NCI-H510A treated with DMSO at 0.1 percent for 48 hours (cell line): ENCODE measurements around the gene ANKRD24.
"Not testable (repeated sequence)": the region's sequence is repeated elsewhere in the genome, so short reads cannot be mapped to it uniquely, and the experiment has no call there.

ENCODE experiments used
- DNase-seq: peaks from one replicate; lab custom pipeline; 2025; lab: John Stamatoyannopoulos, UW

ANKRD24 gene

DNA sequence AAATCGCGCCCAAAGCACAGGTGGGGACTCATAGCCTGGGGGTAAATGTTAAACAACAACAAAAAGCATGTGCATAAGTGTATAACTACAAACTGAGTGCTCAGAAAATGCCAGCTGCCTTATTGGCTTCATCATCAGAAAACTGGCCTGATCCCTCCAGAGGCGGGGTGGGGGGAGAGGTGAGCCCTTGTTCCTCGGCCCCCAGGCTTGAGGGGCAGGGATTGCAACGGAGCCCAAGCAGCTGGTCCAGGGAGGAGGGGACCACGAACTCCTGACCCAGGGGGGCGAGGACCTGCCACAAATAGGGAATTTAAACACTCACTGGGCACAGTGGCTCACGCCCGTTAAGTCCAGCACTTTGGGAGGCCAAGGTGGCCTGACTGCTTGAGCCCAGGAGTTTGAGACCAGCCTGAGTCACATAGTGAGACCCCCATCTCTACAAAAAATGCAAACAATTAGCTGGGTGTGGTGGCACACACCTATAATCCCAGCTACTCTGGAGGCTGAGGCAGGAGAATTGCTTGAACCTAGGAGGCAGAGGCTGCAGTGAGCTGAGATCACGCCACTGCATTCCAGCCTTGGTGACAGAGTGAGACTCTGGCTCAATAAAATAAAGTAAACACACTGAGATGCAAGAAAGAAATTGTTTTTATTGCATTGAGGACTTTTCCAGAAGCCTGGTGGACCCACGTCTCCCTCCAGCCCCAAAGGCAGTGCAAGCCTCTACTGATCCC, 8.8 kb upstream of the ANKRD24 start:
- no peak for DNase-seq

DNA sequence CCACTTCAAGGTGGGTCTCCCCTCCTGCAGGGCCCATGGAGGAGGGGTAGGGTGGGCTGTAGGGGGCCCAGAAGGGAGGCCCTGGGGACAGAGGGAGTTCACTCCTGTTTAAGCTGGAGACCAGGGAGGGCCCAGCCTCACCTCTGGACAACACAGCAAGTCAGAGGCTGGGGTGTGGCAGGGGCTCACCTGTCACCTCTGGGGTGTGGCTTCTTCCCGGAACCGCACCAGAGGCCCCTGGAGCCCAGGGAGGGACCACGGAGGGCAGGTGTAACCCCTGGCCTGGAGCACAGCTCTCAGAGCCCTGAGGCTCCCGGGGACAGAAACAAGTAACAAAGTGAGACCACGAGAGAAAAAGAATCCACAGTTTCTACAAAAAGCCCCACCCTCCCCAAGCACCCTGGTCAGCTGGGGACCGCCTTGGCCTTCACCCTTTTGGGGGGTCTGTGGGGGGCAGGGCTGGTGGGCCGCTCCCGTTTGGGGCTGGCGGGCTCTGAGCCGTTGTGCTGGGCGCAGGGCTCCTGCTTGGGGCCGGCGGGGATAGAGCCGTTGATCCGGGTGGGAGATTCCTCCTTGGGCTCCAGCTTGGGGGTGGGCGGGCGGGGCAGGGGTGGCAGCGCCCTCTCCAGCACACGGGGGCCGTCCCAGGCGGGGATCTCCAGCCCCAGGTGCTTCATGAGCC, 8.1 kb upstream of the ANKRD24 start:
- no peak for DNase-seq

DNA sequence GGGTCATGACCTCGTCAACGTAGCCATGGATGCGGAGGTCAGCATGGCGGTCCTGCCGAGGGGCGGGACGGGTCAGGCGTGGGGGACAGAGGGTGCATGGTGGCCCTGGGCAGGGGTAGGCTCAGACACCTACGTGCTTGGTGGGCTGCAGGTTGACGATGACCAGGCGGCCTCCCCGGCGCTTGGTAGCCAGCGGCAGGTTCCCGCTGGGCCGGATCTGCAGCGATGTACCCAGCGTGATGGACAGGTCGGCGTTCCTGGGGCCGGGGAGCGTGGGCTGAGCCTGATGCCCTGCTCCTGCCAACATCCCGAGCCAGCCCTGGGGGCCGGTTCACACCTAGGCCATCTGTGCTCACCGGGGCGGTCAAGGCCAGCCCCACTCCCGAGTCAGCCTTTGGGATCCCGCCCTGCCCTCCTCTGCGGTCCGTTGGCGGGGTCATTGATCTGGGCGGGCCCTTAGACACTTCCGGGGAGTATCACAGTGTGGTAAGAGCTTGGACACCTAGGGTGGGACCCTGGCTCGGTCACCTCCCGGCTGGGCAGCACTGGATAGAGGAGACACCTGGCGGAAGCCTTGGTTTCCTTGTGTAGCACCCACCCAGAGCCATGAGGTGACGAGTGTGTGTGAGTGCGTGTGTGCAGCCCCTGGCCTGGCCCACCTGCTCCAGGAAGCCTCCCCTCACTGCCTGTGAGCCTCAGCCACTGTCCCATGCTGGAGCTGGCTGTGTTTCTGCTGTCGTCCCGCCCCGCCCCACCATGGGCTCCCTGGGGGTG, 7.4 kb upstream of the ANKRD24 start:
- DNase-seq = no peak

DNA sequence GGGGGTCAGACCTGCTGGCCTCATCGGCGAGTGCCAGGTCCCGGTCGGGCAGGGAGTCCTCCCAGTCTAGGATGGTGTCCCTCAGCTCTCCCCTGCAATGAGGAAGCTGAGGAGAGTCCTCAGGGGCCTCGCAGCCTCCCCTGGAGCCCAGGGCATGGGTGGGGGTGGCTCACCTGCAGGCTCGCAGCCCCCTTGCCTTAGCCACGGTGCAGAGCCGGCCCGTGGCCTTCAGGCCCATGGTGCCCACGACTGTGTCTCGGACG, 6.9 kb upstream of the ANKRD24 start:
- no peak for DNase-seq

DNA sequence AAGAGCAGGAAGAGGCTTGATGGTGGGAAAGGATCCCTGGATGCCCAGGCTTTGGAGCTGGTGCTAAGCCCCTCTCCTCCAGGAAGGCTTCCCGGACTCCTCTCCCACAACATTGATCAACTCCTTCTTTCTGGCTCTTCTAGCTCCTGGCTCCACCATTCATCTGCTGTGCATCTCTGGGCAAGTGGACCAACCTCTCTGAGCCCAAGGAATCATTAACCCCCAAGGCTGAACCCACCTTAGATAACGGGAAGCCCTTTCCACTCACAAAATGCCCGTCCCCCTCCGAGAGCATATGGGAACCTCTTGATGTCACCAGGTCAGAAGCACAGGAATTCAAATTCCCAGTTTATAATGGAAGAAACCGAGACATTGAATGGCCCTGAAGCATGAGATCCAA, 5.3 kb upstream of the ANKRD24 start:
- DNase-seq = no peak

DNA sequence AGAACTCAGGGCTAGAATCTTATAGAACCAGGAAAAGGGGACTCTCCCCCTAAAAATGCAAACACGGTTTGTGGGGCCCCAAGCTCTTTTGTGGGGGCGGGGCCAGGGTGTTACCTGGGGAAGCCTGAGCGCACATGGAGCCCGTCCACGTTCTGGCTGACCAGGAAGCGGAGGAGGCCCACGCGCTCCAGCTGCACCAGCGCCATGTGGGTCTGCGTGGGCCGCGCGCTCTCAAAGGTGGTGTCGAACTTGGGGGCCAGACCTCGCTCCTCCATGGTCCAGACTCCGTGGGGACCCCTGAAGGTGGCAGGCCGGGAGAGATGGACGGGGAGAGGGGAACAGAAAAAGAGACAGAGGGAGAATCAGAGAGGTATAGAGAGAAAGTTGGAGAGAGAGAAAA, 3.5 kb upstream of the ANKRD24 start:
- no peak for DNase-seq

DNA sequence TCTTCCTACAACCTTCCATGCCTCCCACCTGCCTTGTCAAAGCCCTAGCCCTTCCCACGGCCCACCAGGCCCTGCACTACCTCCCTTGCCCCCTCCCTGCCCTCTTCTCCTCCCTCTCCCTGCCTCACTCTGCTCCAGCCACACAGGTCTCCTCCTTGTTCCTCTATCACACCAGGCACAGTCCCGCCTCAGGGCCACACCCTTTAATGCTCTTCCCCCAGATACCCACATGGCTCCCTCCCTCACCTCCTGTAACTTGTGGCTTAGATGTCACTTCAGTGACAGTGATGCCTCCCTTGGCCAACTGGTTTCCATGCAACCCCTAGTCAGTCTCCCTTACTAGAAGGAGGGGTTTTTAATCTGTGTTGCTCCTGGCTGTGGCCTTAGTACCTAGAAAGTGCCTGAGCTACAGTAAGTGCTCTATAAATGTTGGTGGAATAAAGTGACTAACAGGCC, 1.4 kb upstream of the ANKRD24 start:
- no peak for DNase-seq

DNA sequence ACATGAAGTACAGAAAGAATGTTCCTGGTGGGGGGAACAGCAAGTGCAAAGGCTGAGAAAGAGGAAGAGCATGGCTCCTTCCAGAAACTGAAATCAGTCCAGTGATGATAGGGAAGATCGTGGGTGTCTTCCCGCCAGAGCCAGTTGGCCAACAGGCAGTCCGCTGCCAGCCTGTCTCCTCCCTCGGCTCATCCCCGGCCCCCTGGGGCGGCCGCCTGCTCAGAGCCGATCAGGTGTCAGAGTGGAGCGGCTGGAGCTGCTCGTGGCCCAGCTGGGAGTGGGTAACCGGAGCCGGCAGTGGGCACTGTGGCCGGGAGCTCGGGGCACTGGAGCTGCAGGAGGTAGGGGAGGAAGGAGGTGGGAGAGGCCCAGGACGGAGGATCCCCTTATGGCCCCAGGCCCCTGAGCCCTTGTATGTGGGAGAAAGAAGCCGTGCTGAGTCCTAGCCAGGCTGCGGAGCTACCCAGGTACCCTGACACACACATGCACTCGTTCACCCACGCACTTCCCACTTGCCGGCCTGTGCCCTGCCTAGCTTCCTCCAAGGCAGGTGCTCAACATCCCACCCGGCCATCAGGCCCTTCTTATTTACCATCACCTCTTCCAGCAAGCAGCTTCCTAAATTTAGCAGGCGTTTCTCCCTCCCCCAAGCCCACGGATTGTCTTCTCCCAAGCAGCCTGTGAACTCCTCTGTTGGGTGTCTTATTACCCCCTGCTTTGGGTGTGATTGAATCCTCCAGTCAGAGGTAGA, 1.7 kb downstream of the ANKRD24 start:
- peak; percentile 91 for DNase-seq

DNA sequence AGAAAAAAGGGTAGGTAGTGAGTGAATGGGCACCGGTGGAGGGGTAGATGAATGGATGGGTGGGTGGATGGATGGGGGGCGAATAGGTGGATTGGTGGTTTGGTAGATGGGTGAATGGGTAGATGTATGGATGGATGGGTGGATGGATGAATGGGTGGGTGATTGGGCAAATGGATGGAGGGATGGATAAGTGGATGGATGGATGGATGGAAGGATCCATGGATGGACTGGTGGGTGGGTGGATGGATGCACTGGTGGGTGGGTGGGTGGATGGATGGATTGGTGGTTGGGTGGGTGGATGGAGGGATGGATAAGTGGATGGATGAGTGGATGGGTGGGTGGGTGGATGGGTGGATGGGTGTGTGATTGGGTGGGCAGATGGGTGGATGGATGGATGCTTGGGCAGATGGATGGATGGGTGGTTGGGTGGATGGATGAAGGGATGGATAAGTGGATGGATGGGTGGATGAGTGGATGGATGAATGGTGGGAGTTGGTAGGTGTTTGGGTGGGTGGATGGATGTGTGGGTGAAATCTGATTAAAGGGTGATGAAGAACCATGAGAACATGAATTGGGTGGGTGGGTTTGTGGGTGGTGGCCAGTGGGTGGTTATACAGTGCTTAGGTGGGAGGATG, 2.3 kb downstream of the ANKRD24 start:
- DNase-seq = no peak

DNA sequence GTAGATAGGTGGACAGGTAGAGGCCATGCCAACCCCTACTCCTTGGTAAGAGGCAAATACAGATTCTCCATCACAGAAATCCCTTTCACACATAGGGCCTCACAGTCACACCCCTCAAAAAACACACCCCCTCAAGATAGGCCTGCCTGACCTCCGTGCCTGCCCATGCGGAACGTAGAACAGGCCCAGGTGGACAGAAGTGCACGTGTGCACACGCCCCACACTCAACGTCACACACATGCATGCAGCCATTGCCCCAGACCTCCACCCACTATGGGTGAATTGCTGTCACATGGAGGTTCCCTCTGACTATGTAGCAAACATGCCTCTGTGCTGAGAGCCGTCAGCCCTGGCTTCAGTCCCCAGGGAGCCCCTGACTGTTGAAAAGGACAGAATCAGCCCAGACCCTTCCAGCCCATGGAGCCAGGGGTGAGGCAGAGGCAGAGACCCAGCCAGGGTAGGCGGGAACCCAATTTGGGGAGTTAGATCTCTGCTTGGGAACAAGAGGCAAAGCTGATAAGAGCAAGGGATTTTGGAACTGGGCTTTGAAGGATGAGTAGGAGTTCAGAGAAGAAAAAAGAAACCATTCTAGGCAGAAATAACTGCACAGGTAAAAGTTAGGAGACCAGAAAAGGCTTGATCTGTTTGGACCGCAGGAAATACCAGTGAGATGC, 3.1 kb downstream of the ANKRD24 start:
- no peak for DNase-seq

DNA sequence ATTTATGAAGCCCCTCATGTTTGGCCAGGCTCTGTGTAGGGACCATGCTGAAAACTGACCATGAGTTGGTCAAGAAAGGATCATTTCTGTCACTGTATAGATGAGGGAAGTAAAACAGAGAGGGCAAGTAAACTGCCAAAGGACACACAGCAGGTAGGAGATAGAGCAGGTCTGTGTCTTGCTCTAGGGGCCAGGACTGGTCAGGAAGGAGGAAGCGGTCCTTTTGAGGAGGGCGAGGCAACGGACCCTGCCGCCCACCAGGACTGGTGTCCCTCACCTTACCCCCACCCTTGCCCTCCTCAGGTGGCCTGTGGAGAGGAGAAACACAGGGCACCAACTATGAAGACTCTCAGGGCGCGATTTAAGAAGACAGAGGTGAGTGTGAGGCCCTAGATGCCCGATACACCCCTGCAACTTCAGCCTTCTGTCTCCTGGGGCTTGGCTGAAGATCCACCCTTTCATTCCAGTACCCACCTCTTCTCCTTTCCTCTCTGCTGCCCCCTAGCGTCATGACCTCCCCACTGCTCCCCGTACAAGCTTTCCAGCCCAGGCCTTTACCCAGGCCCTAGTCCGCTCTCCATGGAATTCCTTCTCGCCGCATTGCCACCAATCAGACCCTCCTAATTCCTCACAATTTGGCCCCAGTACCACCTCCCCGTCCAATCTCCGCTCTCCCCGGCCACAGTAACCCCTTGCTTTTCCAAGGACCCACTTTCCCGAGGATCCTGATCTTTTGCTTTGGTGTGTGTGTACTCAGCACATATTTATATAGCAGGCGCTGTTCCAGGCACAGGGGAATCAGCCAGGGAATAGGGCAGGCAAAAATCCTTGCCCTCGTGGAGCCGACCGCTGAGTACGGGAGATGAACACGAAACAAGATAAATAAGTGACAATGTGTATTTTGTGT, 3.9 kb downstream of the ANKRD24 start:
- DNase-seq = peak; percentile 81

DNA sequence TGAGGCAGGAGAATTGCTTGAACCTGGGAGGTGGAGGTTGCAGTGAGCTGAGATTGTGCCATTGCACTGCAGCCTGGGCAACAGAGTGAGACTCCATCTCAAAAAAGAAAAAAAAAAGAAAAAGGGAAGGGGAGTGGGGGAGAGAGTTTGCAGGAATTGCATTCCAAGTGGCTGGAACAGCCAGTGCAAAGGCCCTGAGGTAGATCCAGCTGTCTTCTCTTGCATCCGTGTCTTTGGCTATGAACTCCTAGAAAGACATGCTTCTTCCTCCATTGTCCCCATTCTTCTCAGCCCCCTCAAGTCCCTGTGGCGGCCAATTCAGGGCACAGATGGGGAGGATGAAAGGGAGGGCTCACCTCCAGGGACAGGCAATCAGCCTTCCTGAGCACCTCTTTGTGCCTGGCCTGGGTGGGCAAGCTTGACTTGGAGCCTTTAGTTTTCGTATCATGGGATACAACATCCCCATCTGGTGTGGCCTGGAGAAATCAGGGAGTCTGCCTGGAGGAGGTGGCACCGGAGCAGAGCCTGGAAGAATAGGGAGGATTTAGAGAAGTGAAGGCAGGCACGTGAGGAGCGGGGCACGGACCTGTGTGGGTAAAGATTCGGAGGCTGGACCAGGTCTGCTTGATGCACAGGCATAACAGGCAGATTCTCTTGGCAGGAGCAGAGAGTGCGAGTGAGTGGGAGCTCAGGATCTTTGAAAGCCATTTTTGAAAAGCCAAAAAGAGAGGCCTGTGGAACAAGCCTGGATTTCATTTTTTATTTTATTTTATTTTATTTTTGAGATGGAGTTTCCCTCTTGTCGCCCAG, 5.0 kb downstream of the ANKRD24 start:
- no peak for DNase-seq

DNA sequence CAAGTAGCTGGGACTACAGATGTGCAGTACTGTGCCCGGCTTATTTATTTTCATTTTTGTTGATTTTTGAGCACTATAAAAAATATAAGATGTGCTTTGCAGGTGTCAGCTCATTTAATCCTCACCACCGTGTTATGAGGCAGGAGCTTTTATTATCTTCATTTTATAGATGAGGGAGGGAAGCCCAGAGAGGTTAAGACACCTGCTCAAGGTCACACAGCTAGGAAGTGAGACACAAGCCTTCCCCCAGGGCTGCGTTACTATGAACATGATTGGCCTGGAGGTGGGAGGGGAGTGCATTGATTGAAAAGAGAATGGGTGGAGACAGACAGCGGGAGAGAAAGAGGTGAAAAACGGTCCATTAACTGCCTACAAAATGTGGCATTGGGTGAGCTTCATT, 7.2 kb downstream of the ANKRD24 start:
- no peak for DNase-seq

DNA sequence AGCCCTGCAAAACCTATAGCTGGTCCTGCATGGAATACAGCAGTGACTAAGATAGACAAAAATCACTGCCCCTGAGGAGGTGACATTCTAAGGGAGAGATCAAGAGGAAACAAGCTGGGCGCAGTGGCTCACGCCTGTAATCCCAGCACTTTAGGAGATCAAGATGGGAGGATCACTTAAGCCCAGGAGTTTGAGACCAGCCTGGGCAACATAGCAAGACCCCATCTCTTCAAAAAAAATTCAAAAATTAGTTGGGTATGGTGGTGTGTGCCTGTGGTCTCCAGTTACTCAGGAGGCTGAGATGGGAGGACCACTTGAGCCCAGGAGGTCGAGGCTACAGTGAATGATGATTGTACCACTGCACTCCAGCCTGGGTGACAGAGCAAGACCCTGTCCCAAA, 10.0 kb downstream of the ANKRD24 start:
- DNase-seq = not testable (repeated sequence)

DNA sequence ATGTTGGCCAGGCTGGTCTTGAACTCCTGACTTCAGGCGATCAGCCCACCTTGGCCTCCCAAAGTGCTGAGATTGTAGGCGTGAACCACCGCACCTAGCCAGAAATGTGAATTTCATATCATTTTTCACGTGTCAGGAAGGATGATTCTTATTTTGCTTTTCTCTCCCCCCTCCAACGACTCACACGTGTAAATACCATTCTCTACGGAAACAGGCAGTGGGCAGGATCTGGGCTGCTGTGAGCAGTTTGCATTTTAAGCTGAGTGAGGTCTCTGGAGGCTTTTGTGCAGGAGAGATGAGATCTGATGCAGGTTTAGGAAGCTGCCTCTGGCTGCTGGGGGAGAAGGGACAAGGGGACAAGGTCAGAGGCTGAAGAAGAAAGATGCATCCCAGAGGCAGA, 11.9 kb downstream of the ANKRD24 start:
- DNase-seq = no peak

DNA sequence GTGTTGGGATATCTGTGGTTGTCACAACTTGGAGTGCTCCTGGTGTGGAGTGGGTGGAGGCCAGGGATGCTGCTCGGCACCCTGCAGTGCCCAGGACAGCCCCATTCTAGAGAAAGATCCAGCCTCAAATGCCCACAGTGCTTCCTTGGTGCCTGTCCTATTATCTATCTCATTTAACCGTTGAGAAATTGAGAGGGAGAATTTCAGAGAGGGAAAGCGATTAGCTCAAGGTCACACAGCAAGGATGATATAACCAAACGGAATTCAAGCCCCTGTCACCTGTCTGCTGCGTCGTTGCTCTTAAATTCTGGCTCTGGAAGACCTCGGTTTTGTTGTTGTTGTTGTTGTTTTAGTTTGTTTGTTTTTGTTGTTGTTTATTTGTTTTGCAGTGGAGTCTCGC, 13.5 kb downstream of the ANKRD24 start:
- DNase-seq = no peak

DNA sequence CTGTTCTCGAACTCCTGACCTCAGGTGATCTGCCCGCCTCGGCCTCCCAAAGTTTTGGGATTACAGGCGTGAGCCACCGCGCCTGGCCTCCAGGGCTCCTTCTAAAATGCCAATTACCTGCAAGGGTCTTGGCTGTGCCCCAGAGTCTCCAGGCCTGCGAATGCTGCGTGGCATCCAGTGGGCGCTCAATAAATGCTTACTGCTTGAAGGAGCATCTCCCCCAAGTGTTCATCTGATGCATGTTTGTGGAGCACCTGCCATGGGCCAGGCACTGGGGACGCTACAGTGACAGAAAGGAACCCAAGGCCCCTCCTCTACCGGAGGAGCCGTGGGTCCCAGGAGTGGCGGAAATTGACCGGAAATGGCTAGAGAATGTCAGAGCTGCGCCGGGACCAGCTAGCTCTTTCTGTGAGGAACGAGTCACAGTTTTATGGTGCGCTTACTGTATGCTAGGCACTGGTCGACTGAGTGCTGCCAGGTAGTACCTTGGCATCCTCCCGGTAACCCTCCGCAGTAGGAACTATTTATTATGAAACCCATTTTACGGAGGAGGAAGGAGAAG, 14.2 kb downstream of the ANKRD24 start:
- DNase-seq = no peak

DNA sequence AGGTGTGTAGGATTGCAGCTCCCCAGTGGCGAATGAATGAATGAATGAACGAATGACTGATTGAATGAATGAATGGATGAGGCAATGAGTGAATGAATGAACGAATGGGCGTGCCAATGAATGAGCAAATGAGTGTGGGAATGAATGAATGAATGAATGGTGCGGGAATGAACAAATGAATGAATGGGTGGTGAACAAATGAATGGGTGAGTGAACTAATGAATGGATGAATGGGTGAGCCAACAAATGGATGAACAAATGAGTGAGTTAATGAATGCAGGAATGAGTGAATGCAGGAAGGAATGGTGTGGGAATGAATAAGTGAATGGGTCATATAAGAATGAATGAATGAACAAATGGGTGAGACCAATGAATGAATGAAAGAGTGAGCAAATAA, 14.7 kb downstream of the ANKRD24 start:
- no peak for DNase-seq
